Measurements from ENCODE around the gene KIFC3.

The KIFC3 gene

DNA sequence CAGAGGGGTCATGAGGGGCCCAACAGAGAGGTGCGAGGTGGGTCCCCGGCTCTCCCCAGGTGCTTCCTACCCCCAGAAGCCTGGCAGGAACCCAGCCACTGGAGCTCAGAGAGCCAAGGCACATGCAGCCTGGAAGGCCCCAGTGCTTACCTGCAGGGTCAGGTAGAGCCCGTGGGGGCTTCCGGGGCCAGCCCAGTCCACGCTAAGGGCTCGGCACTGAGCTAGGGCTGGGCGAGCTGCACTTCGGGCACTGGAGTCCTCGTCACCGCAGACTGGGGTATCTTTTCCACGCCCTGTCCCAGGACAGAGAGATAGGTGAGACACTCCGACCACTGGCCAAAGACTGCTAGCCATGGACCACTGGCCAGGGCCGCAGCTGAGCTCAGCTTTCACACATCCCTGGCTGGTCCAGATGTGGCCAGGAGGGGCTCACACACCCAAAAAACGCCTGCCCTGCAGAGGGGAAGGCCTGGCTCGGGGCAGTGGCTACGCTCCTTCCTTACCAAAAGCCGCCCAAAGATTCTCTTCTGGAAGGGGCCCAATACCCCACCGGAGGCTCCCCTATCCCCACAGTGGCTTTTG is 7.4 kb downstream of the KIFC3 start:
- H3K27me3 ChIP-seq (ENCODE audit: control insufficient read depth, insufficient read depth, low read length): no peaks in the 10 kb centered on the region
- H3K9me3 ChIP-seq (ENCODE audit: control insufficient read depth, insufficient read depth, low read depth, low read length): no peaks in the 10 kb centered on the region
- peaks cover 34% of the 10 kb centered on the region for H3K4me1 ChIP-seq (ENCODE audit: control insufficient read depth, insufficient read depth, low read length)
- H3K4me3 ChIP-seq (ENCODE audit: low read depth, low read length): no peak overlapping the region
- no peak overlapping the region for H3K9ac ChIP-seq (ENCODE audit: low read length)
- no peak overlapping the region for H3K27ac ChIP-seq (ENCODE audit: low read depth, low read length)
- peaks cover 10% of the 10 kb centered on the region; the same call in 1 of the 2 replicates for H3K36me3 ChIP-seq (ENCODE audit: control insufficient read depth, insufficient read depth, low read length)

DNA sequence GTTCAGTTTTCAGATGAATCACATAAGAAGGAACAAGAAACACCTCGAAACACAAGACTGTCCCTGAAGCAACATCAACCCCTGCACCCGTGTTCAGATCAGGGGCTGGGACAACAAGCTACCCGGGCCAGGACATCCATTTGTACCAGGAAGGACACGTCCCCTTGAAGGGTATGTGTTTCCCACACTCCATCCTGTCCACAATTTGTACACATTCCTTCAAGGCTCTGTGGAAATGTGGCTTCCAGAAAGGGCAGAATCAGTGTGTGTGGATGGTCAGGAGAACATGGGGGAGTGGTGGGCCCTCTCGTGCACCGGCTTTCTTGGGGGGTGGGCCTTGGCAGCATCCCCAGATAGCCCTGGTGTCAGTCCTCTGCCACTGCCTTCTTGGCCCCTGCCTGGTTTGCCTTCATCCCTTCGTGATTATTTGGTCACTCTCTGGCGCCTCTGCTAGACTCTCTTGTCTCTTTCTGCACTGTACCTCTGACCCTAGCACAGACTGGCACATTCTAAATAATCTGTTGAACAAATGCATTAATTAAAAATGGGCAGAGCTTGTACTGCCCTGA is 10.3 kb downstream of the KIFC3 start:
- H3K36me3 ChIP-seq (ENCODE audit: control insufficient read depth, insufficient read depth, low read length): peaks cover 16% of the 10 kb centered on the region; the same call in 1 of the 2 replicates
- H3K27ac ChIP-seq (ENCODE audit: low read depth, low read length): no peak overlapping the region
- peaks cover 9% of the 10 kb centered on the region; the same call in 1 of the 2 replicates for H3K4me1 ChIP-seq (ENCODE audit: control insufficient read depth, insufficient read depth, low read length)
- H3K4me3 ChIP-seq (ENCODE audit: low read depth, low read length): no peak overlapping the region
- H3K9ac ChIP-seq (ENCODE audit: low read length): no peak overlapping the region
- no peaks in the 10 kb centered on the region for H3K27me3 ChIP-seq (ENCODE audit: control insufficient read depth, insufficient read depth, low read length)
- H3K9me3 ChIP-seq (ENCODE audit: control insufficient read depth, insufficient read depth, low read depth, low read length): no peaks in the 10 kb centered on the region

DNA sequence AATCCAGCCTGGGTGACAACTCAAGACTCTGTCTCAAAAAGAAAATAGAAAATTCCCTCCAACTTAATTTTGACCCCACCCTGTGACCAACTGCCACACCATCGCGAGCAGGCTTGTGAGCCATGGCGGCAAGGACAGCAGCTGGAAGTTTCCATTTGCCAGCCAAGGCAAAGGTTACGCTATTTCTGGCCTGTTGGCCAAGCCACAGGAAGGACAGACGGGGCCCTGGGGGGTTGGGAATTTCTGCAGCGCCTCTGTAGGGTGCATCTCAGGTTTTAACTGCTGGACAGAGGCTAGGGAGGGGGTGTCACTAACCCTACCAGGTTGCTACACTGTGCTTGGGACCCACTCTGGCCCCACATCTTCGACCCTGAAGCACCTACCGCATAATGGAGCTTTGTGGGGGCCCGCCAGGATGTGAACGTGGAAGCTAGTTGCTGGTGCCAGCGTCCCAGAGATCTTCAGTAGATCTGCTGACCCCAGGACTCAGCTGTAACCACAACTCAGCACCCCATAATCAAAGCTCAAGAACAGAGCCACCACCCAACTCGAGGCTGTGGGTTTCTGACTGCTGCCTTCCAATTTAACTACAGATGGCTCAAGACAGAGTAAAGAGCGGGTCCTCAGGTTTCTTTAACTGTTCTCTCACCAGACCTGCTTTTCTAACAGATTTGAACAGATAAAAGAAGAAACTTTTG is 10.9 kb downstream of the KIFC3 start:
- Histone ChIP-seq H3K4me1 (ENCODE audit: control insufficient read depth, insufficient read depth, low read length) (peaks cover 9% of the 10 kb centered on the region; the same call in 1 of the 2 replicates), H3K36me3 (ENCODE audit: control insufficient read depth, insufficient read depth, low read length) (peaks cover 16% of the 10 kb centered on the region; the same call in 1 of the 2 replicates), H3K4me3 (ENCODE audit: low read depth, low read length) (no peak overlapping the region), H3K9me3 (ENCODE audit: control insufficient read depth, insufficient read depth, low read depth, low read length) (no peaks in the 10 kb centered on the region), H3K27me3 (ENCODE audit: control insufficient read depth, insufficient read depth, low read length) (no peaks in the 10 kb centered on the region), H3K9ac (ENCODE audit: low read length) (no peak overlapping the region), H3K27ac (ENCODE audit: low read depth, low read length) (no peak overlapping the region)

DNA sequence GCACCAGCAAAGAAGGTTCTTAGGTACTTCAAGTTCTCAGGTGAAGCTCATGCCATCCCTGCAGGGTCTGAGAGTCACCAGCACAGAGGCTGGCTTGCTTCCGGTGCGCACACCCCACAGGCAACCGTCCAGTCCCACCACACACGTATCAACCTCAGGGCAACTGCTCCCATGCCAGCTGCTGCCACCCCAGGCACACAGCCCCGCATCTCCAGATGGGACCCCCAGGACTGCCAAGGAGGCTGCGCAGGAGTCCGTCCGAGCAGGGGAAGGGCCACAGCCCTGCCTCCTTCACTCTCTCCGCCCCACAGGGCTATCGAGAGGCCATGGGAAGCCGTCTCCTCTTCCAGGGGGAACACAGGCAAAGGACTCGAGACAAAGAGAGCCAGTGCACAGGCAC is 13.3 kb downstream of the KIFC3 start:
- Histone ChIP-seq H3K4me3 (ENCODE audit: low read depth, low read length) (no peak overlapping the region), H3K27me3 (ENCODE audit: control insufficient read depth, insufficient read depth, low read length) (no peaks in the 10 kb centered on the region), H3K4me1 (ENCODE audit: control insufficient read depth, insufficient read depth, low read length) (peaks cover 6% of the 10 kb centered on the region; the same call in 1 of the 2 replicates), H3K9ac (ENCODE audit: low read length) (peak overlapping the region; percentile 17), H3K36me3 (ENCODE audit: control insufficient read depth, insufficient read depth, low read length) (peaks cover 23% of the 10 kb centered on the region; the same call in 1 of the 2 replicates), H3K27ac (ENCODE audit: low read depth, low read length) (no peak overlapping the region), H3K9me3 (ENCODE audit: control insufficient read depth, insufficient read depth, low read depth, low read length) (no peaks in the 10 kb centered on the region)

DNA sequence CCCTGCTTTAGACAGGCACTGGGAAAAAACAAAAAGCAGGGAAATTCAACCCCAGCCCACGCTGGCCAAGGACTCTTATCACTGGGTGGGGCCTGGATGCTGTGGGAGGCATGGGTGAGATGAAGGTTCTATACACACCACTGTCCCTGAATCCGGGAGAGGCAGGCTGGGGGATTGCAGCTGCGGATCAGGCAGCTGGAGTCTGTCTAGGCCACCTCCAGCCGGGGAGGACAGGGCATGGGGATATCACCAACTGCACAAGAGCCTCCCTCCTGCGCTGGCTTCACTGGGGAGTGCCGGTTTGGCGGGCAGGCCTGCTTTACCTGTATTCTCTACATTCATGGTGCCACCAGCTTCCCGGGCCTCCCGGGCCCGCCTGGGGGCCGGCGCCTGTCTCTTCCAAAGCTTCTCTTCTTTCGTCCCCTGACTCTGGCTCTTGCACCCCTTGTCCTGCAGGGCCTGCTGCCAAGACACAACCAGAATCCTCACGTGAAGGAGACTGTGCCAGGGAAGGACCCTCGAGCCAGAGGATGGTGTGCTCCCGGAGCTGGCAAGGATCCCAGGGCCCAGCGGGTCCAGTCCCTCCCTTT is 13.9 kb downstream of the KIFC3 start:
- Histone ChIP-seq H3K27ac (ENCODE audit: low read depth, low read length) (no peak overlapping the region), H3K27me3 (ENCODE audit: control insufficient read depth, insufficient read depth, low read length) (no peaks in the 10 kb centered on the region), H3K4me1 (ENCODE audit: control insufficient read depth, insufficient read depth, low read length) (peaks cover 6% of the 10 kb centered on the region; the same call in 1 of the 2 replicates), H3K36me3 (ENCODE audit: control insufficient read depth, insufficient read depth, low read length) (peaks cover 21% of the 10 kb centered on the region; the same call in 1 of the 2 replicates), H3K4me3 (ENCODE audit: low read depth, low read length) (no peak overlapping the region), H3K9ac (ENCODE audit: low read length) (peak overlapping the region; percentile 17), H3K9me3 (ENCODE audit: control insufficient read depth, insufficient read depth, low read depth, low read length) (no peaks in the 10 kb centered on the region)

DNA sequence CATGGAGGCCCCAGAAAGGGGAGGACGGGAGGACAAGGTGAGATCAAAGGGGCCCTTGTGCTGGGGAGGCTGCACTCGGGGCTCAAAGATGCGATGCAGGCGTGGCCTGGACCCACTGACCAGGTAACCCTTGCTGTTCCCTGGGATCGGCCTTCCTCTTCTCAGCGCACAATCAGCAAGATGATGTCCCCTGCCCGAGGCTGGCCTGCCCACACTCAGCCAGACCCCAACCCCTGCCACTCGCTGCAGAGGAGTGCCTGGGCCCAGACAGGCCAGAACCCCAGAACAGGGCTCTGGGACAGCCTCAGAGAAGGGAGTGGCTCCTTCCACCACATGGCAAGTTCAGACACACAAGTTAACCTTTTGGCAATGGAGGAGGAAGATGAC is 14.8 kb downstream of the KIFC3 start:
- Histone ChIP-seq H3K9ac (ENCODE audit: low read length) (peak overlapping the region; percentile 19), H3K27me3 (ENCODE audit: control insufficient read depth, insufficient read depth, low read length) (no peaks in the 10 kb centered on the region), H3K36me3 (ENCODE audit: control insufficient read depth, insufficient read depth, low read length) (peaks cover 21% of the 10 kb centered on the region; the same call in 1 of the 2 replicates), H3K27ac (ENCODE audit: low read depth, low read length) (no peak overlapping the region), H3K4me3 (ENCODE audit: low read depth, low read length) (no peak overlapping the region), H3K9me3 (ENCODE audit: control insufficient read depth, insufficient read depth, low read depth, low read length) (no peaks in the 10 kb centered on the region), H3K4me1 (ENCODE audit: control insufficient read depth, insufficient read depth, low read length) (peaks cover 6% of the 10 kb centered on the region; the same call in 1 of the 2 replicates)

DNA sequence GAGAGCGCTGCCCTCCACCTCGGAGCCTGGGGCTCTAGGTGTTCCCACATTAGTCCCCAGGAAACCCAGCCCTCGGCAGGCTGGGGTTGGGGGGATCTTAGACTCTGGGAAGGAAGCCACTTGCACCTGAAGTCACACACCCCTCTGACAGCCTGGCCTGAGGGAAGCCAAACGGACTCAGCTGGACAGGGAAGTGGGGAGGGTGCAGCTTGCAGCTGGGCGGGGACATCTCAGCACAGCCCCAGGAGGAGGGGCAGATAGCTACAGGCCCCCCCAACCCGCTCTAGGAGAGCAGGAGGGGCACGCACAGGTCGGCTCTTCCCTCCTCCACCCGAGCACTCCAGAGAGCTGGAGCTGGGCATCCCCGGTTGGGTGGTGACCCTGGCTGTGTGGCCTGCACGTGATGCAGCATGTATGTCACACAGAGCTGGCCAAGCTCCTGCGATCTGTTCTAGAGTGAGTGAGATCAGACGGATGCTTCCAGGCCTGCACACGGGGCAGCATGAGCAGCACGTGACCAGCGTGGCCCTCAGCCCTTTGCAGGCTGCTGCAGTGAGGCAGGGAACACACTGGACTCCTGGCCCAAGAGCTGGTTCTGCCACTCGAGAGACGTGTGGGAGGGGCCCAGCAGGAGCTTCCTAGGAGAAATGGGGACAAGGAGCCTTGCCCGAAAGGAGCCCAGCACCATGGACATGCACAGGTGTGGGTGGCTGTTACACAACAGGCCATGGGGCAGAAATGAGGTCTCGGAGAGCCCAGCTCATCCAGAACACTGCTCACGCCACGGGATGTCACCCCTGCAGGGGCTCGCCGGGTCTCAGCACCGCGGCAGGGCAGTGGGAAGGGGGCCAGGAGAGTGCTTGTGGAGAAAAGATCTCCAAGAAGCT is 15.4 kb downstream of the KIFC3 start:
- Histone ChIP-seq H3K4me1 (ENCODE audit: control insufficient read depth, insufficient read depth, low read length) (peaks cover 6% of the 10 kb centered on the region; the same call in 1 of the 2 replicates), H3K9me3 (ENCODE audit: control insufficient read depth, insufficient read depth, low read depth, low read length) (no peaks in the 10 kb centered on the region), H3K27ac (ENCODE audit: low read depth, low read length) (no peak overlapping the region), H3K36me3 (ENCODE audit: control insufficient read depth, insufficient read depth, low read length) (peaks cover 19% of the 10 kb centered on the region; the same call in 1 of the 2 replicates), H3K9ac (ENCODE audit: low read length) (peak overlapping the region; percentile 24), H3K27me3 (ENCODE audit: control insufficient read depth, insufficient read depth, low read length) (no peaks in the 10 kb centered on the region), H3K4me3 (ENCODE audit: low read depth, low read length) (no peak overlapping the region)

DNA sequence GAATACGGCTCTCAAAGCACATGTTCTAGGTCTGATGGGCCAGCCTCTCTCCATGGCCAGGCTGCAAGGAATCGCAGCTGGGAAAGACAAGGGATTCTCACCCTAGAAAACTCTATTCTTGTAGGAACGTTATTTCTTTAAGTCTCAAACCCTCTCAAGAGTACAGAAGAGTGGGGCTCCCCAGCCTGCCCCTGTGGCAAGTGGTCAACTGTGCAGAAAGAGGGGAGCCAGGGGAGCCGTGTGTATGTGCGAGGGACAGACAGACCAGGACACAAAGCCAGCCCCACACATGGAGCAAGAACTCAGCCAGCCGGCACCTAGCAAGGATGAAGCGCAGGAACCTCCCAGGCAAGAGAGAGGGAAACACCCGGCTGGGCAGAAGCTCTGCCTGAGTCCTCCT is 16.4 kb downstream of the KIFC3 start:
- H3K27ac ChIP-seq (ENCODE audit: low read depth, low read length): no peak overlapping the region
- peaks cover under 1% of the 10 kb centered on the region; the same call in 1 of the 2 replicates for H3K4me1 ChIP-seq (ENCODE audit: control insufficient read depth, insufficient read depth, low read length)

DNA sequence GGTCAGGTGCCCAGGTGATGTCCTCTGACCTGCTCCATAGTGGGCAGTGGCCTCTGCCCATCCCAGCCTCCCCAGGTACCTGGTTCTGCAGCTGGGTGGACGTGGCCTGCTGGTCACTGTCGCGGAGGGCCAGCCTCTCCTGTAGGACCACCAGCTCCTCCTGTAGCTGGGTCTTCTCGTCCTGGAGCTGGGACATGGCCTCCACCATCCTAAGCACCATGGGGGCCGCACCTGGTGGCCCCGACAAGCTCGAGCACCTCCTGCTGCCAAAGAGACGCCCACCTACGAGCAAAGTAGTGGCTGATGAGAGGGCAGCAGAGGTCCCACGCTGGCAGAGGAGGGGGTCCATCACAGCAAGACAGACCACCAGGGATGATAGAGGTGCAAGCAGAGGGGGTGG is 16.9 kb downstream of the KIFC3 start:
- Histone ChIP-seq H3K9ac (ENCODE audit: low read length) (no peak overlapping the region), H3K4me3 (ENCODE audit: low read depth, low read length) (no peak overlapping the region), H3K9me3 (ENCODE audit: control insufficient read depth, insufficient read depth, low read depth, low read length) (no peaks in the 10 kb centered on the region), H3K36me3 (ENCODE audit: control insufficient read depth, insufficient read depth, low read length) (peaks cover 13% of the 10 kb centered on the region; the same call in 1 of the 2 replicates), H3K4me1 (ENCODE audit: control insufficient read depth, insufficient read depth, low read length) (no peaks in the 10 kb centered on the region; the same call in 1 of the 2 replicates), H3K27me3 (ENCODE audit: control insufficient read depth, insufficient read depth, low read length) (no peaks in the 10 kb centered on the region), H3K27ac (ENCODE audit: low read depth, low read length) (no peak overlapping the region)

More for the DNA sequence above, 16.4 kb downstream of the KIFC3 start:
- H3K36me3 ChIP-seq (ENCODE audit: control insufficient read depth, insufficient read depth, low read length): peaks cover 13% of the 10 kb centered on the region; the same call in 1 of the 2 replicates
- H3K9me3 ChIP-seq (ENCODE audit: control insufficient read depth, insufficient read depth, low read depth, low read length): no peaks in the 10 kb centered on the region
- H3K27me3 ChIP-seq (ENCODE audit: control insufficient read depth, insufficient read depth, low read length): no peaks in the 10 kb centered on the region
- H3K9ac ChIP-seq (ENCODE audit: low read length): no peak overlapping the region
- H3K4me3 ChIP-seq (ENCODE audit: low read depth, low read length): no peak overlapping the region

DNA sequence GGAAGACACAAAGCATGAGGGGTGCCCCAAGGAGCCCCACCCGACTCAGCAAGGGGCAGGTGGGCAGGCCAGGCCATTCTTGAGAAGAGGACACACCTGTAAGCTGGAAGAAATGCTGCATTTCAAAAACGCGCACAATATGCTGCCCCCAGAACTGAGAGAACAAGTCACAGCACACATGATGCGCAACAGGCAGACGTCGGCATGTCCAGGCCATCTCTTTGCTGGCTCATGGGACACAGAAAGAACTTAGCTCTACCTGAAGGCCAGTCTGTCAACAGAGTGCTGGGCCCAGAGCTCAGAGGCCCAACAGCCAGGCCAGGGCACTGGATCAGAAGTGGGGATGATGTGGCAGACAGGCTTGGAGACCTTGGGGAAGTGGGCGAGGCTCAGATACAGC is 18.0 kb downstream of the KIFC3 start:
- no peaks in the 10 kb centered on the region for H3K9me3 ChIP-seq (ENCODE audit: control insufficient read depth, insufficient read depth, low read depth, low read length)
- H3K4me1 ChIP-seq (ENCODE audit: control insufficient read depth, insufficient read depth, low read length): no peaks in the 10 kb centered on the region; the same call in 1 of the 2 replicates
- H3K36me3 ChIP-seq (ENCODE audit: control insufficient read depth, insufficient read depth, low read length): peaks cover 13% of the 10 kb centered on the region; the same call in 1 of the 2 replicates
- H3K27me3 ChIP-seq (ENCODE audit: control insufficient read depth, insufficient read depth, low read length): no peaks in the 10 kb centered on the region
- no peak overlapping the region for H3K4me3 ChIP-seq (ENCODE audit: low read depth, low read length)
- no peak overlapping the region for H3K27ac ChIP-seq (ENCODE audit: low read depth, low read length)
- H3K9ac ChIP-seq (ENCODE audit: low read length): no peak overlapping the region
